Measurements from ENCODE around the gene PARM1. TPM values are rescaled to one million over a fixed set of nuclear protein-coding genes. Genes with fewer than 3 reads are reported as not detected.

PARM1 gene
- total RNA-seq, 1 donor, result 0.63 TPM

GRCh38 chr4:75054078-75054477 lies 121.2 kb downstream of the PARM1 start:
- H3K4me3 ChIP-seq (ENCODE audit: low read depth, low read length), result no peak overlapping the region
- DNase-seq (ENCODE audit: low read depth), result no peak
- TF ChIP-seq CTCF (IDR thresholded peaks at IDR 0.05; ENCODE audit: insufficient read depth, low read length), result no peak

GRCh38 chr4:75056277-75056676 lies 123.4 kb downstream of the PARM1 start:
- no peak for DNase-seq (ENCODE audit: low read depth)
- no peak overlapping the region for H3K4me3 ChIP-seq (ENCODE audit: low read depth, low read length)
- no peak for TF ChIP-seq CTCF (IDR thresholded peaks at IDR 0.05; ENCODE audit: insufficient read depth, low read length)

- TF ChIP-seq CTCF (IDR thresholded peaks at IDR 0.05; ENCODE audit: insufficient read depth, low read length), result no peak
- no peak overlapping the region for H3K4me3 ChIP-seq (ENCODE audit: low read depth, low read length)
- DNase-seq (ENCODE audit: low read depth), result no peak
Measured at GRCh38 chr4:75057369-75057768, 124.5 kb downstream of the PARM1 start.

- TF ChIP-seq CTCF (IDR thresholded peaks at IDR 0.05; ENCODE audit: insufficient read depth, low read length), result no peak
- DNase-seq (ENCODE audit: low read depth), result no peak
- H3K4me3 ChIP-seq (ENCODE audit: low read depth, low read length), result no peak overlapping the region
Measured at GRCh38 chr4:75058486-75058885, 125.6 kb downstream of the PARM1 start.

GRCh38 chr4:75063433-75063832 lies 130.5 kb downstream of the PARM1 start:
- no peak for DNase-seq (ENCODE audit: low read depth)
- H3K4me3 ChIP-seq (ENCODE audit: low read depth, low read length), result no peak overlapping the region
- TF ChIP-seq CTCF (IDR thresholded peaks at IDR 0.05; ENCODE audit: insufficient read depth, low read length), result no peak

- TF ChIP-seq CTCF (IDR thresholded peaks at IDR 0.05; ENCODE audit: insufficient read depth, low read length), result no peak
- no peak for DNase-seq (ENCODE audit: low read depth)
Measured at GRCh38 chr4:75065909-75066308, 133.0 kb downstream of the PARM1 start.

GRCh38 chr4:75069493-75070074 lies 136.7 kb downstream of the PARM1 start:
- no peak overlapping the region for H3K4me3 ChIP-seq (ENCODE audit: low read depth, low read length)
- TF ChIP-seq CTCF (IDR thresholded peaks at IDR 0.05; ENCODE audit: insufficient read depth, low read length), result no peak

More at GRCh38 chr4:75065909-75066308, 133.0 kb downstream of the PARM1 start:
- H3K4me3 ChIP-seq (ENCODE audit: low read depth, low read length), result no peak overlapping the region

More at GRCh38 chr4:75069493-75070074, 136.7 kb downstream of the PARM1 start:
- DNase-seq (ENCODE audit: low read depth), result no peak

Measured in fibroblast of the aortic adventitia (primary cell).